ENCODE data around the gene CAGE1. TPM values are rescaled to one million over a fixed set of nuclear protein-coding genes. Genes with fewer than 3 reads are reported as not detected.

CAGE1 gene
- polyA plus RNA-seq, 1 donor (not counting 4 experiments of a cell fraction or from before 2014, with no cell fraction given): 0.04 TPM

DNA sequence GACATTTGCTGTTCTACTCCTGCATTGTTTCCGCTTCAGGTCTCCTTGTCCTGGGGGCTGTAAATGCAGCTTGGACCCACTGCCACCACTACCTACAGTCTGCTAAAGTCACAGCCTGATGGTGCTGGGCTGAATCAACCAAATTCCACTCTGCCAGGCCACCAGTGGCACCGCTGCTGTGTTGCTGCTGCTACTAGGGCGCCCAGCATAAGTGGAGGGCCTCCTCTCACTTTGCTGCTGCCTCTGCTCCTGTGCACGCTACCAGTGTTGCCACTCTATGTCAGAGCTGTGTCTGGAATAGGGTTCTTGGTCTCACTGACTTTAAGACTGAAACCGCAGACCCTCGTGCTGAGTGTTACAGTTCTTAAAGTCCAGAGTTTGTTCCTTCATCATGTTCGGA, 75.1 kb downstream of the CAGE1 start:
- no peaks in the 10 kb centered on the region for H4K20me1 ChIP-seq (ENCODE audit: control insufficient read depth, extremely low read depth, insufficient read depth, low read length)
- no peaks in the 10 kb centered on the region for H3K9me3 ChIP-seq (ENCODE audit: control insufficient read depth, low read depth, low read length)
- no peak overlapping the region for H3K9ac ChIP-seq (ENCODE audit: control insufficient read depth, extremely low read depth, insufficient read depth, low read length)
- no peak overlapping the region for H3K4me2 ChIP-seq (ENCODE audit: control insufficient read depth, extremely low read depth, insufficient read depth, low read depth, low read length)
- peaks cover 36% of the 10 kb centered on the region for H3K79me2 ChIP-seq (ENCODE audit: control insufficient read depth, insufficient read depth, low read length)
- H3K27me3 ChIP-seq (ENCODE audit: control insufficient read depth, extremely low read depth, insufficient read depth, low read length): no peaks in the 10 kb centered on the region
- H3K36me3 ChIP-seq (ENCODE audit: control insufficient read depth in 2 of 2, extremely low read depth in 1 of 2, insufficient read depth in 2 of 2, low read length in 2 of 2): peaks cover 0 to 10% of the 10 kb centered on the region in 2 experiments
- DNase-seq (ENCODE audit: low read depth, low spot score) (no peak), FAIRE-seq (no peak)
- no peak for TF ChIP-seq EZH2 (IDR thresholded peaks at IDR 0.05; ENCODE audit: low read length)
- TF ChIP-seq, protein P1, sequence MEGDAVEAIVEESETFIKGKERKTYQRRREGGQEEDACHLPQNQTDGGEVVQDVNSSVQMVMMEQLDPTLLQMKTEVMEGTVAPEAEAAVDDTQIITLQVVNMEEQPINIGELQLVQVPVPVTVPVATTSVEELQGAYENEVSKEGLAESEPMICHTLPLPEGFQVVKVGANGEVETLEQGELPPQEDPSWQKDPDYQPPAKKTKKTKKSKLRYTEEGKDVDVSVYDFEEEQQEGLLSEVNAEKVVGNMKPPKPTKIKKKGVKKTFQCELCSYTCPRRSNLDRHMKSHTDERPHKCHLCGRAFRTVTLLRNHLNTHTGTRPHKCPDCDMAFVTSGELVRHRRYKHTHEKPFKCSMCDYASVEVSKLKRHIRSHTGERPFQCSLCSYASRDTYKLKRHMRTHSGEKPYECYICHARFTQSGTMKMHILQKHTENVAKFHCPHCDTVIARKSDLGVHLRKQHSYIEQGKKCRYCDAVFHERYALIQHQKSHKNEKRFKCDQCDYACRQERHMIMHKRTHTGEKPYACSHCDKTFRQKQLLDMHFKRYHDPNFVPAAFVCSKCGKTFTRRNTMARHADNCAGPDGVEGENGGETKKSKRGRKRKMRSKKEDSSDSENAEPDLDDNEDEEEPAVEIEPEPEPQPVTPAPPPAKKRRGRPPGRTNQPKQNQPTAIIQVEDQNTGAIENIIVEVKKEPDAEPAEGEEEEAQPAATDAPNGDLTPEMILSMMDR (optimal IDR thresholded peaks at IDR 0.05 in 1 of 3, IDR thresholded peaks at IDR 0.05 in 1 of 3, conservative IDR thresholded peaks at IDR 0.05 in 1 of 3; ENCODE audit: extremely low read depth in 1 of 3, insufficient read depth in 2 of 3, low read length in 3 of 3): no peak
- no peak overlapping the region for H3K4me3 ChIP-seq (ENCODE audit: control insufficient read depth in 2 of 3, extremely low read depth in 1 of 3, insufficient read depth in 2 of 3, low read depth in 1 of 3, low read length in 3 of 3)
- H3K27ac ChIP-seq (ENCODE audit: control insufficient read depth, insufficient read depth, low read length): no peak overlapping the region
- dilution Hi-C loops (cut with MboI; ENCODE audit: extremely low pct_ligation_motif_present, low sequenced_read_pairs): no loop called here
- H2AFZ ChIP-seq (ENCODE audit: control insufficient read depth, low read length): no peak overlapping the region
- no peaks in the 10 kb centered on the region for H3K9me1 ChIP-seq (ENCODE audit: control insufficient read depth, extremely low read depth, insufficient read depth, low read length)
- H3K4me1 ChIP-seq (ENCODE audit: control insufficient read depth, extremely low read depth, insufficient read depth, low read length): peaks cover 15% of the 10 kb centered on the region

DNA sequence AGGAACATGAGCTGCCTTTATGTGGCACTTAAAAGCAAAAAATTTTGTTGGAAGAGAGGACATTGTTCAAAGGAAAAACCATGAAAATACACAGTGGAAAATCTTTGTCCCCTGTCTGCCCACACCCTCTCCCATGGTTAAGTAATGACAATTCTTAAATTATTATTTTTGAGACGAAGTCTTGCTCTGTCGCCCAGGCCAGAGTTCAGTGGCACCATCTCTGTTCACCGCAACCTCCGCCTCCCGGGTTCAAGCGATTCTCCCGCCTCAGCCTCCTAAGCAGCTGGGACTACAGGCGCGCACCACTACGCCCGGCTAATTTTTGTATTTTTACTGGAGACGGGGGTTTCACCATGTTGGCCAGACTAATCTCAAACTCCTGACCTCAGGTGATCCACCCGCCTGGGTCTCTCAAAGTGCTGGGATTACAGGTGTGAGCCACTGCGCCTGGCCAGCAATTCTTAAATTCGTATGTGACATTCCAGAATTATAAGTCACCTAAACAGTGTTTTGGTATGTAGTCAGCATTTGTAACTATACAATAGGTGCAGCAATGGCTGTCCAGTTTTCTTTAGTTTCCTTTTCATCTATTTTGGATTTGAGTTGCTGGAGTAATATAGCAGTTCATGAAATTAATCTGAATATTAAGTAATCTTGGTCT, 75.9 kb downstream of the CAGE1 start:
- dilution Hi-C loops (cut with MboI; ENCODE audit: extremely low pct_ligation_motif_present, low sequenced_read_pairs): no loop called here
- no peaks in the 10 kb centered on the region for H3K9me1 ChIP-seq (ENCODE audit: control insufficient read depth, extremely low read depth, insufficient read depth, low read length)
- no peaks in the 10 kb centered on the region for H3K27me3 ChIP-seq (ENCODE audit: control insufficient read depth, extremely low read depth, insufficient read depth, low read length)
- peak overlapping the region; percentile 90 to 99 (median 97) for H3K4me3 ChIP-seq (ENCODE audit: control insufficient read depth in 2 of 3, extremely low read depth in 1 of 3, insufficient read depth in 2 of 3, low read depth in 1 of 3, low read length in 3 of 3)
- peak overlapping the region; percentile 71 for H2AFZ ChIP-seq (ENCODE audit: control insufficient read depth, low read length)
- no peaks in the 10 kb centered on the region for H4K20me1 ChIP-seq (ENCODE audit: control insufficient read depth, extremely low read depth, insufficient read depth, low read length)
- no peak for FAIRE-seq
- no peaks in the 10 kb centered on the region for H3K9me3 ChIP-seq (ENCODE audit: control insufficient read depth, low read depth, low read length)
- DNase-seq (ENCODE audit: low read depth, low spot score): no peak
- H3K4me2 ChIP-seq (ENCODE audit: control insufficient read depth, extremely low read depth, insufficient read depth, low read depth, low read length): peak overlapping the region; percentile 67
- H3K4me1 ChIP-seq (ENCODE audit: control insufficient read depth, extremely low read depth, insufficient read depth, low read length): peaks cover 15% of the 10 kb centered on the region
- H3K27ac ChIP-seq (ENCODE audit: control insufficient read depth, insufficient read depth, low read length): peak overlapping the region; percentile 92
- peaks cover 43% of the 10 kb centered on the region for H3K79me2 ChIP-seq (ENCODE audit: control insufficient read depth, insufficient read depth, low read length)
- TF ChIP-seq, protein P1 (optimal IDR thresholded peaks at IDR 0.05 in 1 of 3, IDR thresholded peaks at IDR 0.05 in 1 of 3, conservative IDR thresholded peaks at IDR 0.05 in 1 of 3; ENCODE audit: extremely low read depth in 1 of 3, insufficient read depth in 2 of 3, low read length in 3 of 3): no peak
- no peak for TF ChIP-seq EZH2 (IDR thresholded peaks at IDR 0.05; ENCODE audit: low read length)
- peaks cover 4 to 14% of the 10 kb centered on the region in 2 experiments for H3K36me3 ChIP-seq (ENCODE audit: control insufficient read depth in 2 of 2, extremely low read depth in 1 of 2, insufficient read depth in 2 of 2, low read length in 2 of 2)
- peak overlapping the region; percentile 98 for H3K9ac ChIP-seq (ENCODE audit: control insufficient read depth, extremely low read depth, insufficient read depth, low read length)

All from keratinocyte (primary cell).